Ishikawa (cell line): ENCODE results near the gene LIPE.

Experiments
- CEBPB ChIP-seq: IDR thresholded peaks from 2 replicates; pipeline ENCODE4 v1.6.1; 2012
- CREB1 ChIP-seq: IDR thresholded peaks from 2 replicates; pipeline ENCODE4 v1.6.1; 2012; ENCODE audit warnings: low read depth
- EGR1 ChIP-seq: IDR thresholded peaks from 2 replicates; pipeline ENCODE4 v1.6.1; 2012
- EP300 ChIP-seq: IDR thresholded peaks from 2 replicates; pipeline ENCODE4 v1.6.1; 2012; ENCODE audit warnings: borderline replicate concordance
- FOXM1 ChIP-seq: IDR thresholded peaks from 2 replicates; pipeline ENCODE4 v1.6.1; 2012; ENCODE audit warnings: low read depth, borderline replicate concordance
- NFIC ChIP-seq: IDR thresholded peaks from 2 replicates; pipeline ENCODE4 v1.6.1; 2012
- RAD21 ChIP-seq: IDR thresholded peaks from 2 replicates; pipeline ENCODE4 v1.6.1; 2012; ENCODE audit warnings: low read depth
- TAF1 ChIP-seq: IDR thresholded peaks from 2 replicates; pipeline ENCODE4 v1.6.1; 2012; ENCODE audit warnings: low read depth, mild to moderate bottlenecking
- TCF12 ChIP-seq: IDR thresholded peaks from 2 replicates; pipeline ENCODE4 v1.6.1; 2012; ENCODE audit warnings: low read depth
- TEAD4 ChIP-seq: IDR thresholded peaks from 2 replicates; pipeline ENCODE4 v1.6.1; 2012
- YY1 ChIP-seq: IDR thresholded peaks from 2 replicates; pipeline ENCODE4 v1.6.1; 2012; ENCODE audit warnings: low read depth
- ZBTB7A ChIP-seq: IDR thresholded peaks from 2 replicates; pipeline ENCODE4 v1.6.1; 2012; ENCODE audit warnings: low read depth
- TF ChIP-seq, protein P1 (sequence below): IDR thresholded peaks from 2 replicates; pipeline ENCODE4 v1.6.1; 2012
- TF ChIP-seq, protein P2 (sequence below): IDR thresholded peaks from 2 replicates; pipeline ENCODE4 v1.6.1; 2012; ENCODE audit warnings: low read depth, mild to moderate bottlenecking

LIPE gene

DNA sequence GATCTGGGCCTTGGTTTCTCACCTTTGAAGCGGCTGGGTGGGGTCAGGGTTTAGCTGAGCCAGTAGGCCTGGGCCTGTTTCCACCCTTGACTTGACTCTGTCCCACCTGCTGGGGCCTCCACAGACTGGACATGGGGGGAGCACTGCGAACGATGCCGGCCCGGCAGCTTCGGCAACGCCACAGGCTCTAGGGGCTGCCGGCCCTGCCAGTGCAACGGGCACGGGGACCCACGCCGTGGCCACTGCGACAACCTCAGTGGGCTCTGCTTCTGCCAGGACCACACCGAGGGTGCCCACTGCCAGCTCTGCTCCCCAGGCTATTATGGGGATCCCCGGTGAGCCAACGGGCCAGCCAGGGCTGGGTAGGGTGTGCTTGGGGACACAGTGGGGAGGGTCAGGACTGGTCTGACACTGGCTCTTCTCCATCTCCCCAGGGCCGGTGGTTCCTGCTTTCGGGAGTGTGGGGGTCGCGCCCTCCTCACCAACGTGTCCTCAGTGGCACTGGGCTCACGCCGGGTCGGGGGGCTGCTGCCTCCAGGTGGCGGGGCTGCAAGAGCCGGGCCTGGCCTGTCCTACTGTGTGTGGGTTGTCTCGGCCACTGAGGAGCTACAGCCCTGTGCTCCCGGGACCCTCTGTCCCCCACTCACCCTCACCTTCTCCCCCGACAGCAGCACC, 73.7 kb downstream of the LIPE start:
- TF ChIP-seq TEAD4: no peak
- no peak for TF ChIP-seq CEBPB
- no peak for TF ChIP-seq TAF1
- TF ChIP-seq CREB1: no peak
- no peak for TF ChIP-seq EP300
- no peak for TF ChIP-seq NFIC
- TF ChIP-seq ZBTB7A: no peak
- TF ChIP-seq, protein P1, sequence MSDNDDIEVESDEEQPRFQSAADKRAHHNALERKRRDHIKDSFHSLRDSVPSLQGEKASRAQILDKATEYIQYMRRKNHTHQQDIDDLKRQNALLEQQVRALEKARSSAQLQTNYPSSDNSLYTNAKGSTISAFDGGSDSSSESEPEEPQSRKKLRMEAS: no peak
- TF ChIP-seq RAD21: no peak
- TF ChIP-seq EGR1: no peak
- TF ChIP-seq, protein P2, sequence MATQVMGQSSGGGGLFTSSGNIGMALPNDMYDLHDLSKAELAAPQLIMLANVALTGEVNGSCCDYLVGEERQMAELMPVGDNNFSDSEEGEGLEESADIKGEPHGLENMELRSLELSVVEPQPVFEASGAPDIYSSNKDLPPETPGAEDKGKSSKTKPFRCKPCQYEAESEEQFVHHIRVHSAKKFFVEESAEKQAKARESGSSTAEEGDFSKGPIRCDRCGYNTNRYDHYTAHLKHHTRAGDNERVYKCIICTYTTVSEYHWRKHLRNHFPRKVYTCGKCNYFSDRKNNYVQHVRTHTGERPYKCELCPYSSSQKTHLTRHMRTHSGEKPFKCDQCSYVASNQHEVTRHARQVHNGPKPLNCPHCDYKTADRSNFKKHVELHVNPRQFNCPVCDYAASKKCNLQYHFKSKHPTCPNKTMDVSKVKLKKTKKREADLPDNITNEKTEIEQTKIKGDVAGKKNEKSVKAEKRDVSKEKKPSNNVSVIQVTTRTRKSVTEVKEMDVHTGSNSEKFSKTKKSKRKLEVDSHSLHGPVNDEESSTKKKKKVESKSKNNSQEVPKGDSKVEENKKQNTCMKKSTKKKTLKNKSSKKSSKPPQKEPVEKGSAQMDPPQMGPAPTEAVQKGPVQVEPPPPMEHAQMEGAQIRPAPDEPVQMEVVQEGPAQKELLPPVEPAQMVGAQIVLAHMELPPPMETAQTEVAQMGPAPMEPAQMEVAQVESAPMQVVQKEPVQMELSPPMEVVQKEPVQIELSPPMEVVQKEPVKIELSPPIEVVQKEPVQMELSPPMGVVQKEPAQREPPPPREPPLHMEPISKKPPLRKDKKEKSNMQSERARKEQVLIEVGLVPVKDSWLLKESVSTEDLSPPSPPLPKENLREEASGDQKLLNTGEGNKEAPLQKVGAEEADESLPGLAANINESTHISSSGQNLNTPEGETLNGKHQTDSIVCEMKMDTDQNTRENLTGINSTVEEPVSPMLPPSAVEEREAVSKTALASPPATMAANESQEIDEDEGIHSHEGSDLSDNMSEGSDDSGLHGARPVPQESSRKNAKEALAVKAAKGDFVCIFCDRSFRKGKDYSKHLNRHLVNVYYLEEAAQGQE: no peak
- TF ChIP-seq FOXM1: no peak
- no peak for TF ChIP-seq YY1
- TF ChIP-seq TCF12: no peak

DNA sequence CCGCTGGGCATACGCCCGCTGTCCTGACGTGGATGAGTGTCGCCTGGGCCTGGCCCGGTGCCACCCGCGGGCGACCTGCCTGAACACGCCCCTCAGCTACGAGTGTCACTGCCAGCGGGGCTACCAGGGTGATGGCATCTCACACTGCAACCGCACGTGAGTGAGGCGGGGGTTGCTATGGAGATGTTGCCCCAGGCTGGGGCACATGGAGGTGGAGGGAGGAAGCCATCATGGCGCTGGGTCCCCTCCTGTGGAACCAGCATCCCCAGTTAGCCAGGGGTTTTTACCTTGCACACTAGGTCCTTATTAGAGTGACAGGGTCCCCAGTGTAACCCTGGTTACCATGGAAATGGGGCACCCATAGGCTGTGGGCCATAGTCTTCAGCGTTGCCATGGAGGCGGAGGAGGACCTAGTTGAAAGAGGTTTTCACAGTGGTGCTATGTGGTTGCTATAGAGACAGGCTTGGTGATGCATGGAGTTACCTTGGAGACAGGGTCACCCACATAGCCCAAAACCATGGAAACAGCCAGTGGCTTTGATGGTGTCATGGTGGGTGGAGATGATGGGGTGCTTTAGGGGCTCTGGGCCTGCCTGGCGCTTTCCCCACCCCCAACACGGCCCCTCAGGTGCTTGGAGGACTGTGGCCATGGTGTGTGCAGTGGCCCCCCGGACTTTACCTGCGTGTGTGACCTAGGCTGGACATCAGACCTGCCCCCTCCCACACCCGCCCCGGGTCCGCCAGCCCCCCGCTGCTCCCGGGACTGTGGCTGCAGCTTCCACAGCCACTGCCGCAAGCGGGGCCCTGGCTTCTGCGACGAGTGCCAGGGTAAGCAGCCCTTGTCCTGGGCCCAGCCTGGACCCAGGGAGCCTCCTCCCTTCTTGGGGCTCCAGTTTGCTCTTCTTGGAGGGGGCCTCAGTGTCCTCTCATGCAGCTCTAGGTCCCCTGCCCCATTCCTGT, 74.6 kb downstream of the LIPE start:
- TF ChIP-seq, protein P1: no peak
- TF ChIP-seq EP300 (no peak), EGR1 (no peak), TCF12 (no peak)
